HG02763 (cell line): ENCODE measurements around the gene TMEM38A.
"Not testable (repeated sequence)": the region's sequence is repeated elsewhere in the genome, so short reads cannot be mapped to it uniquely, and the experiment has no call there.

ENCODE experiments used
- ATAC-seq: cut with Tn5 transposase; IDR thresholded peaks from one replicate; pipeline ENCODE4 v1.9.1; 2021; ENCODE audit warnings: mild to moderate bottlenecking, moderate library complexity; ENCODE audit not compliant: unreplicated experiment

Gene TMEM38A

GRCh38 chr19:16631465-16631864, 29.5 kb upstream of the TMEM38A start:
- no peak for ATAC-seq

- no peak for ATAC-seq
These were observed 23.4 kb upstream of the TMEM38A start for GRCh38 chr19:16637535-16637934.

- no peak for ATAC-seq
These were observed 22.3 kb upstream of the TMEM38A start for GRCh38 chr19:16638666-16639065.

- no peak for ATAC-seq
These were observed 20.0 kb upstream of the TMEM38A start for GRCh38 chr19:16640951-16641350.

GRCh38 chr19:16641695-16642094, 19.2 kb upstream of the TMEM38A start:
- ATAC-seq = no peak

- ATAC-seq = no peak
These were observed 15.8 kb upstream of the TMEM38A start for GRCh38 chr19:16645140-16645539.

- no peak for ATAC-seq
These were observed 11.2 kb upstream of the TMEM38A start for GRCh38 chr19:16649734-16650133.

- no peak for ATAC-seq
These were observed 10.1 kb upstream of the TMEM38A start for GRCh38 chr19:16650821-16651220.

GRCh38 chr19:16651421-16652188, 9.3 kb upstream of the TMEM38A start:
- ATAC-seq = not testable (repeated sequence)

- no peak for ATAC-seq
These were observed 8.1 kb upstream of the TMEM38A start for GRCh38 chr19:16652854-16653253.

- no peak for ATAC-seq
These were observed 6.8 kb upstream of the TMEM38A start for GRCh38 chr19:16654140-16654539.

- no peak for ATAC-seq
These were observed 6.3 kb upstream of the TMEM38A start for GRCh38 chr19:16654627-16655026.

- ATAC-seq = no peak
These were observed 5.2 kb upstream of the TMEM38A start for GRCh38 chr19:16655727-16656126.

GRCh38 chr19:16657384-16657783, 3.6 kb upstream of the TMEM38A start:
- no peak for ATAC-seq

- no peak for ATAC-seq
These were observed 1.5 kb upstream of the TMEM38A start for GRCh38 chr19:16659464-16659831.

- ATAC-seq = peak; percentile 84
These were observed 869 bp upstream of the TMEM38A start, which contains the start of gene SMIM7 for GRCh38 chr19:16659832-16660708. Gene SMIM7, minus strand, starts transcription at chr19:16660144. Its CDS starts 34 bp downstream, at chr19:16660110.

- no peak for ATAC-seq
These were observed 618 bp downstream of the TMEM38A start for GRCh38 chr19:16661480-16662034.

GRCh38 chr19:16668176-16668575, 7.2 kb downstream of the TMEM38A start:
- ATAC-seq = no peak

GRCh38 chr19:16668702-16669101, 7.8 kb downstream of the TMEM38A start:
- not testable (repeated sequence) for ATAC-seq

- ATAC-seq = no peak
These were observed 9.4 kb downstream of the TMEM38A start for GRCh38 chr19:16670291-16670690.

GRCh38 chr19:16671652-16672274, 10.8 kb downstream of the TMEM38A start:
- no peak for ATAC-seq
